Measurements from ENCODE around the gene SHD.
"Not testable (repeated sequence)": the region's sequence is repeated elsewhere in the genome, so short reads cannot be mapped to it uniquely, and the experiment has no call there.

Gene SHD, protein sequence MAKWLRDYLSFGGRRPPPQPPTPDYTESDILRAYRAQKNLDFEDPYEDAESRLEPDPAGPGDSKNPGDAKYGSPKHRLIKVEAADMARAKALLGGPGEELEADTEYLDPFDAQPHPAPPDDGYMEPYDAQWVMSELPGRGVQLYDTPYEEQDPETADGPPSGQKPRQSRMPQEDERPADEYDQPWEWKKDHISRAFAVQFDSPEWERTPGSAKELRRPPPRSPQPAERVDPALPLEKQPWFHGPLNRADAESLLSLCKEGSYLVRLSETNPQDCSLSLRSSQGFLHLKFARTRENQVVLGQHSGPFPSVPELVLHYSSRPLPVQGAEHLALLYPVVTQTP

GRCh38 chr19:4278419-4279266 is at the start of gene SHD:
Gene SHD, plus strand, starts transcription at chr19:4279266. Its CDS starts 798 bp downstream, at chr19:4280064.
- no peak for DNase-seq (ENCODE audit: low spot score)

GRCh38 chr19:4230237-4230636 is 48.8 kb upstream of the SHD start:
- DNase-seq (ENCODE audit: low spot score), result not testable (repeated sequence)

DNA sequence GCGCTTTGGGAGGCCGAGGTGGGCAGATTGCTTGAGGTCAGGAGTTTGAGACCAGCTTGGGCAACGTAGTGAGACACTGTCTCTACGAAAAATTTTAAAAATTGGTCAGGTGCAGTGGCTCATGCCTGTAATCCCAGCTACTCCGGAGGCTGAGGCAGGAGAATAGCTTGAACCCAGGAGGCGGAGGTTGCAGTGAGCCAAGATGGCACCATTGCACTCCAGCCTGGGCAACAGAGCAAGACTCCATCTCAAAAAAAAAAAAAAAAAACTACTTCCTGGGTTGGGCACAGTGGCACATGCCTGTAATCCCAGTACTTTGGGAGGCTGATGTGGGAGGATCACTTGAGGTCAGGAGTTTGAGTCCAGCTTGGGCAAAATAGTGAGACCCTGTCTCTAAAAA is 47.5 kb upstream of the SHD start:
- not testable (repeated sequence) for DNase-seq (ENCODE audit: low spot score)

- not testable (repeated sequence) for DNase-seq (ENCODE audit: low spot score)
These were observed 46.9 kb upstream of the SHD start for GRCh38 chr19:4232139-4232538.

- peak; percentile 47 for DNase-seq (ENCODE audit: low spot score)
These were observed 46.3 kb upstream of the SHD start for GRCh38 chr19:4232614-4233281.

GRCh38 chr19:4233282-4233853 is 45.7 kb upstream of the SHD start:
- peak; percentile 64 for DNase-seq (ENCODE audit: low spot score)

DNA sequence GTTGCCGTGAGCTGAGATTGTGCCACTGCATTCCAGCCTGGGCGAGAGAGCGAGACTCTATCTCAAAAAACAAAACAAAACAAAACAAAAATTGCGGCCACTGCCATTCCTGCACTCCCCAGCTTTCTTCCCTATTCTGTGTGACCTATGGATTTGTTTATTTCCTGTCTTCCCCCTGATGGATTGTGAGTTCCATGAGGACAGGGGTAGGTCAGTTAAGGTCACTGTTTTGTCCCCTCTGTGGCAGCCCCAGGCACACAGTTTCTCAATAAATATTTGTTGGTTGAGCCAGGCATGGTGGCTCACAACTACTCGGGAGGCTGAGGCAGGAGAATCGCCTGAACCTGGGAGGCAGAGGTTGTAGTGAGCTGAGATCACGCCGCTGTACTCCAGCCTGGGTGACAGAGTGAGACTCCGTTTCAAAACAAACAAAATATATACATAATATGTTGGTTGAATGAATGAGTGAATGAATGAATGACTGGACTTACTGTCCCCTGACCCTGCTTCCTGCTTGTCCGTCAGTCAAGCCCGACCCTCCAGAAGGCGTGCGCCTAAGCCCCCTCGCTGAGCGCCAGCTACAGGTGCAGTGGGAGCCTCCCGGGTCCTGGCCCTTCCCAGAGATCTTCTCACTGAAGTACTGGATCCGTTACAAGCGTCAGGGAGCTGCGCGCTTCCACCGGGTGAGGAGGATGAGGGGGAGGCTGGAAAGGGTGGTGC is 44.8 kb upstream of the SHD start:
- peak; percentile 31 for DNase-seq (ENCODE audit: low spot score)

DNA sequence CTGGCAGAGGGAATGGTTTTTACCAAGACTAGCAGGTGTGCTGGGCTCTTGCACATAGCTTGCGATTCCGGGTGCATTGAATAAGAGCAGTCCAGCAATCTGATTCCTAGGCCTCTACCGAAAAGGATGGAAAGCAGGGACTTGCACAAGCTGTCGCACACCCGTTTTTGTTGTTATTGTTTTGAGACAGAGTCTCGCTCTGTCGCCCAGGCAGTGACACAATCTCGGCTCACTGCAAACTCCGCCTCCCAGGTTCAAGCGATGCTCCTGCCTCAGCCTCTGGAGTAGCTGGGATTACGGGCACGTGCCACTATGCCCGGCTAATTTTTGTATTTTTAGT is 44.2 kb upstream of the SHD start:
- no peak for DNase-seq (ENCODE audit: low spot score)

GRCh38 chr19:4237510-4237909 is 41.6 kb upstream of the SHD start:
- not testable (repeated sequence) for DNase-seq (ENCODE audit: low spot score)

GRCh38 chr19:4238831-4239230 is 40.2 kb upstream of the SHD start:
- DNase-seq (ENCODE audit: low spot score), result peak; percentile 12

GRCh38 chr19:4241824-4242430 is 37.1 kb upstream of the SHD start:
- no peak for DNase-seq (ENCODE audit: low spot score)

DNA sequence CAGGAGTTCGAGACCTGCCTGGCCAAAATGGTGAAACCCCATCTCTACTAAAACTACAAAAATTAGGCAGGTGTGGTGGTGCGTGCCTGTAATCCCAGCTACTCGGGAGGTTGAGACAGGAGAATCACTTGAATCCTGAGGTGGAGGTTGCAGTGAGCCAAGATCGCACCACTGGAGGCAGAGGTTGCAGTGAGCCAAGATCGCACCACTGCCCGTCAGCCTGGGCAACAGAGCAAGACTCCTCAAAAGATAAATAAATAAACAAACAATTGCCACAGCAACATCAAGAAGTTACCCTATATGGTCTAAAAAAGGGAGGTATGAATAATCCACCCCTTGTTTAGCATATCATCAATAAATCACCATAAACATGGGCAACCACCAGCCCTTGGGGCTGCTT is 33.1 kb upstream of the SHD start:
- DNase-seq (ENCODE audit: low spot score), result not testable (repeated sequence)

- peak; percentile 97 for DNase-seq (ENCODE audit: low spot score)
These were observed 32.1 kb upstream of the SHD start, which contains the start of gene YJU2 for GRCh38 chr19:4246767-4247593. Gene YJU2, plus strand, starts transcription at chr19:4247080. Its CDS starts 67 bp downstream, at chr19:4247147.

DNA sequence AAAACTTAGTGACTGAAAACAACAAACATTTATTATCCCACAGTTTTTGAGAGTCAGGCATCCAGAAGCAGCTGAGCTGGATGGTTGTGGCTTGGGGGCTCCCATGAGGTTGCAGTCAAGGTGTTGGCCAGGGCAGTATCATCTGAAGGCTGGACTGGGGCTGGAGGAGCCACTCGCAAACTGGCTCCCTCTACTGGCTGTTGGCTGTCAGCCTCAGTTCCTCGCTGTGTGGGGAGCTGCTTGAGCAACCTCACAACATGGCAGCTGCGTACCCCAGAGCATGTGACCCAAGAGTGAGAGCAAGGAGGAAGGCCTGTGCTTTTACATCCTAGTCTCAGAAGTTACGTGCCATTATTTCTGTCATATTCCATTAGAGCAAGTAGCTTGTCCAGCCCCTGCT is 22.5 kb upstream of the SHD start:
- no peak for DNase-seq (ENCODE audit: low spot score)

DNA sequence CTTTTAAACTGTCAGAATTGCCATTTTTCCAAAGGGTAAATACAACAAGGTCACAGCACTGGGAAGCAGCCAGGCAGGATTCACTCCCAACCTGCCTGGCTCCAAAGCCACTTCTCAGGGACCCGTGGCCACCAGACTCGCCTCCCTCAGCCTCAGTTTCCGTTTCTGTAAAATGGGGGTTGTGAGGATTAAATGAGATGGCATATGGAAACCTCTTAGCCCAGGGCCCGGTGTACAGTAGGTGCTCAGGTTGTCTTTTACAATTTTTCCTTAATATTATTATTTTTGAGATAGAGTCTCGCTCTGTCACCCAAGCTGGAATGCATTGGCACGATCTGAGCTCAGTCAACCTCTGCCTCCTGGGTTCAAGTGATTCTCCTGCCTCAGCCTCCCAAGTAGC is 22.0 kb upstream of the SHD start:
- no peak for DNase-seq (ENCODE audit: low spot score)

DNA sequence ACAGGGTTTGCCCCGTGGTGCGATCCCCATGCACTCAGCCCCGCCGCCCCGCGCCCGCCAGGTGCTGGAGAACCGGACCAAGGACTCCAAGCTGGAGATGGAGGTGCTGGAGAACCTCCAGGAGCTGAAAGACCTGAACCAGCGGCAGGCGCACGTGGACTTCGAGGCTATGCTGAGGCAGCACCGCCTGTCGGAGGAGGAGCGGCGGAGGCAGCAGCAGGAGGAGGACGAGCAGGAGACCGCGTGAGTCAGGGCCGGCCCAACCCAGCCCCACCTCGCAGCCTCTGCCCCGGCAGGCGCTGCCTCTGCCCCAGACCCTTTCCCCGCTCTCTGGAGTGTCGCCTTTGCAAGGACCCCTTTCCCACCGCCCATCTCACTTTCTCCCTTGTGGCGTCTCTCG is 20.9 kb upstream of the SHD start:
- DNase-seq (ENCODE audit: low spot score), result no peak

- DNase-seq (ENCODE audit: low spot score), result no peak
These were observed 18.4 kb upstream of the SHD start for GRCh38 chr19:4260613-4261191.

DNA sequence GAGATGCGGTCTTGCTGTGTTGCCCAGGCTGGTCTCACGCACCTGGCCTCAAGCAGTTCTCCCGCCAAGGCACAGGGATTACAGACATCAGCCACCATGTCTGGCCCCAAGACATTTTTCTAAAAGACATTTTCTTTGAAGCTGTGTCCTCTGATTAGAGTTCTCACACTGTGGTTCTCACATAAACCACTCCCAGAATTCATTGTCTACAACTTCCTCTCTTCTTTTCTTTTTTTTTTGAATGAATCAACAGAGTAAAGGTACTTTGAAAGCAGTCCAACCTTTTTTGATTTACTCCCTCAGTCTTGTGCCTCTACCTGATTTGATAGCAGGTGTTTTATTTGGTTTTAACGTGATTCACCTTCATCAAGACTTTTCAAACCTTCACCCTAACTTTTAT is 14.3 kb upstream of the SHD start:
- DNase-seq (ENCODE audit: low spot score), result no peak

DNA sequence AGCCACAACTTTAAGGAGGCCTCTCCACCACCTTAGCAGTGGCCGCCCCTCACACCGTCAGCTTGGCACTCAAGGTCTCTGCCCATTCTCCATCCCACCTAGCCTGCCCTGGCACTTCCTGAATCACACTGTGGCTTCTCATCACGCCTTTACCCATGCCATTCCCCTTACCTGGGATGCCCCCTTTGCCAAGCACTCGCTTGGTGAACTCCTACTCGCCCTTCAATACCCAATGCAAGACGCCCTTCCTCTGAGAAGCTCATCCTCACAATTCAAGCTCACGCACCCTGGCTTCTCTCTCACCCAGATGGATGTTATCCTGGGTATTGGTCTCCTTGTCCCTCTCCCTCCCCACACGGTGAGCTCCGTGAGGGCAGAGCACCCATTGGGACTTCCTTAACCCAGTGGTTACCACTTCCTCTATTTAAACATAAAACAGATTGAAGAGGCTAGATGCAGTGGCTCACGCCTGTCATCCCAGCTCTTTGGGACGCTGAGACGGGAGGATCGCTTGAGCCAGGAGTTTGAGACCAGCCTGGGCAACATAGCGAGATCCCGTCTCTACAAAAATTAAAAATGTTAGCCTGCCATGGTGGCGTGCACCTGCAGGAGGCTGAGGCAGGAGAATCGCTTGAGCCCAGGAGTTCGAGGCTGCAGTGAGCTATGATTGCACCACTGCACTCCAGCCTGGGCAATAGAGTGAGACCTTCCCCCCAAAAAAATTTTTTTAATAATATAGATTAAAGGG is 12.6 kb upstream of the SHD start:
- DNase-seq (ENCODE audit: low spot score), result no peak

Measured in D341Med (cell line).